ENCODE data around the gene TOX3. TPM values are rescaled to one million over a fixed set of nuclear protein-coding genes. Genes with fewer than 3 reads are reported as not detected.

The TOX3 gene
- total and polyA plus RNA-seq, 11 donors = 0.17 TPM; not detected in 10

DNA sequence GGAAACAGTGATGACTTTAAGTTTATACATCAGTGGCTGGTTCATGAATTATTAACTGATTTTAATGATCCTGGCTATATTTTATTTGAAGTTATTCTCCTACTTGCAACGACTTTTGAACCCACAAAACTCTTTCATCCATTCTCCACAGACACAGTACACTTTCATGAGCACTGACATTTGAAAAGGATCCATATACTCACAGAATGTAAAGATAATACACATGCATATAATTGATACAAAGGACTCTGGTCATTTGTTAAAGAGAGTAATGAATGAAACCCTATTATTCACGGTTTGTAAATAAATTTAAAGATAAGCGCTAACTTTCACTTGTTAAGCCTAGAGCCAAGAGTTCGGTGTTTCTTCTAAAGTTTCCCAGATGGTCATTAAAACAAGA, 3.3 kb downstream of the TOX3 start:
- no peaks in the 10 kb centered on the region for H3K9me3 ChIP-seq
- ATAC-seq (no peak), DNase-seq (no peak)
- intact Hi-C loops (cut with DNase I) = no loop called here
- no peaks in the 10 kb centered on the region for H3K36me3 ChIP-seq
- peaks cover 0 to 18% (median 2%) of the 10 kb centered on the region in 12 donors for H3K4me1 ChIP-seq
- peaks cover 12 to 78% (median 44%) of the 10 kb centered on the region in 9 donors for H3K27me3 ChIP-seq
- H3K4me3 ChIP-seq = no peak overlapping the region
- no peak overlapping the region for H3K27ac ChIP-seq
- WGBS, 4 donors = 60 to 68% (median 64%) methylated on average over 4 of the region's 4 CpGs
- TF ChIP-seq POLR2A (IDR thresholded peaks at IDR 0.05) = no peak
- TF ChIP-seq, protein P1, sequence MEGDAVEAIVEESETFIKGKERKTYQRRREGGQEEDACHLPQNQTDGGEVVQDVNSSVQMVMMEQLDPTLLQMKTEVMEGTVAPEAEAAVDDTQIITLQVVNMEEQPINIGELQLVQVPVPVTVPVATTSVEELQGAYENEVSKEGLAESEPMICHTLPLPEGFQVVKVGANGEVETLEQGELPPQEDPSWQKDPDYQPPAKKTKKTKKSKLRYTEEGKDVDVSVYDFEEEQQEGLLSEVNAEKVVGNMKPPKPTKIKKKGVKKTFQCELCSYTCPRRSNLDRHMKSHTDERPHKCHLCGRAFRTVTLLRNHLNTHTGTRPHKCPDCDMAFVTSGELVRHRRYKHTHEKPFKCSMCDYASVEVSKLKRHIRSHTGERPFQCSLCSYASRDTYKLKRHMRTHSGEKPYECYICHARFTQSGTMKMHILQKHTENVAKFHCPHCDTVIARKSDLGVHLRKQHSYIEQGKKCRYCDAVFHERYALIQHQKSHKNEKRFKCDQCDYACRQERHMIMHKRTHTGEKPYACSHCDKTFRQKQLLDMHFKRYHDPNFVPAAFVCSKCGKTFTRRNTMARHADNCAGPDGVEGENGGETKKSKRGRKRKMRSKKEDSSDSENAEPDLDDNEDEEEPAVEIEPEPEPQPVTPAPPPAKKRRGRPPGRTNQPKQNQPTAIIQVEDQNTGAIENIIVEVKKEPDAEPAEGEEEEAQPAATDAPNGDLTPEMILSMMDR (IDR thresholded peaks at IDR 0.05) = no peak

- no peaks in the 10 kb centered on the region for H3K9me3 ChIP-seq
- ATAC-seq (no peak), DNase-seq (no peak)
- peaks cover 0 to 11% (median 2%) of the 10 kb centered on the region in 12 donors for H3K4me1 ChIP-seq
- H3K27me3 ChIP-seq = peaks cover 5 to 58% (median 36%) of the 10 kb centered on the region in 9 donors
- no peaks in the 10 kb centered on the region for H3K36me3 ChIP-seq
- no peak for TF ChIP-seq POLR2A (IDR thresholded peaks at IDR 0.05)
- TF ChIP-seq, protein P1 (IDR thresholded peaks at IDR 0.05) = no peak
- intact Hi-C loops (cut with DNase I) = no loop called here
- H3K4me3 ChIP-seq = no peak overlapping the region
- no peak overlapping the region for H3K27ac ChIP-seq
- WGBS, 4 donors = 83 to 96% (median 92%) methylated on average over 2 of the region's 2 CpGs
These were observed 6.0 kb downstream of the TOX3 start for GRCh38 chr16:52540910-52541309.

DNA sequence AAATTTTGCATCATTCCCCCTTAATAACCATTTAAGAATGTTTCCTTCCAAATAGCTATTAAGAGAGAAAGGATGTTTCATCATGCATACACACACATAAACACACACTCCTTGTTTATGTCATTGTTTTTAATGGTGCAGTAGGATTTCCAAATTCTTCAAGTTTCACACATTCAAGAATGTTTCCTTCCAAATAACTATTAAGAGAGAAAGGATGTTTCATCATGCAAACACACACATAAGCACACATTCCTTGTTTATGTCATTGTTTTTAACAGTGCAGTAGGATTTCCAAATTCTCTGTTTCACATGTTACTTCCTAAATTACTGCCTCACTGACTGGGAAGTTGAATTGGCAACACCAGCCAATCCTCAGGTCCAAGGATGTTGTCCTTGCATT, 7.8 kb downstream of the TOX3 start:
- Histone ChIP-seq H3K4me3 (no peak overlapping the region), H3K27me3 (peaks cover 0 to 42% (median 19%) of the 10 kb centered on the region in 9 donors), H3K27ac (no peak overlapping the region), H3K4me1 (no peaks in the 10 kb centered on the region), H3K36me3 (no peaks in the 10 kb centered on the region), H3K9me3 (no peaks in the 10 kb centered on the region)
- intact Hi-C loops (cut with DNase I) = no loop called here
- no peak for DNase-seq
- no peak for ATAC-seq
- no peak for TF ChIP-seq POLR2A (IDR thresholded peaks at IDR 0.05)
- TF ChIP-seq, protein P1 (IDR thresholded peaks at IDR 0.05) = no peak

DNA sequence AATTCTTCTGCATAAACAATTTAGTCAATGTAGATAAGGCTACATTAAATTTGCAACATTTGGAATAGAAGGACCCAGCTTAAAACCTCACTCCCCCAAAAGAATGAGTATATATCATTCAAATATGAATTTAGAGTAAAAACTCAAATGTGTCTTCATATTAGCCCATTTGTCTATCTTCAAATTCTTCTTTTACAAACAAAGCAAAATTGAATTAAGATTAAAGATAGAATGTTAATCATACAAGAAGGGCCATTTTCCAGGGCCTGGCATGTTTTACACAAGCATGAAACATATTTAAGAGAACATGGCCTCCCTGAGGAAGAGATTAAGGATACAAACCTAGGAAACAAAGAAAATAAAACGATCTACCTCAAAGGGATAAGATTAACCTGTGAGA, 8.4 kb downstream of the TOX3 start:
- no peak for TF ChIP-seq POLR2A (IDR thresholded peaks at IDR 0.05)
- TF ChIP-seq, protein P1 (IDR thresholded peaks at IDR 0.05) = no peak
- intact Hi-C loops (cut with DNase I) = no loop called here
- WGBS, 4 donors = 58 to 72% (median 69%) methylated on average over 1 of the region's 1 CpG

More for the DNA sequence above, 8.4 kb downstream of the TOX3 start:
- ATAC-seq (no peak), DNase-seq (no peak)
- Histone ChIP-seq H3K4me3 (no peak overlapping the region), H3K27me3 (peaks cover 0 to 35% (median 14%) of the 10 kb centered on the region in 9 donors), H3K27ac (no peak overlapping the region), H3K36me3 (no peaks in the 10 kb centered on the region), H3K4me1 (no peaks in the 10 kb centered on the region), H3K9me3 (no peaks in the 10 kb centered on the region)

All from heart left ventricle (tissue), 16 donors.